Stimulated activated CD8-positive, alpha-beta memory T cell treated with anti-CD3 and anti-CD28 coated beads, Interleukin-15, amount 100 ng/mL, for 48 hours (primary cell): ENCODE measurements around the gene SESN3.
"Not testable (repeated sequence)": the region's sequence is repeated elsewhere in the genome, so short reads cannot be mapped to it uniquely, and the experiment has no call there.

Experiments used
- DNase-seq, 2 donors: peaks; one replicate each; pipeline ENCODE4 v3.0.0-alpha.2; 2020; ENCODE audit warnings: low read depth in 2 of 2

SESN3 gene

DNA sequence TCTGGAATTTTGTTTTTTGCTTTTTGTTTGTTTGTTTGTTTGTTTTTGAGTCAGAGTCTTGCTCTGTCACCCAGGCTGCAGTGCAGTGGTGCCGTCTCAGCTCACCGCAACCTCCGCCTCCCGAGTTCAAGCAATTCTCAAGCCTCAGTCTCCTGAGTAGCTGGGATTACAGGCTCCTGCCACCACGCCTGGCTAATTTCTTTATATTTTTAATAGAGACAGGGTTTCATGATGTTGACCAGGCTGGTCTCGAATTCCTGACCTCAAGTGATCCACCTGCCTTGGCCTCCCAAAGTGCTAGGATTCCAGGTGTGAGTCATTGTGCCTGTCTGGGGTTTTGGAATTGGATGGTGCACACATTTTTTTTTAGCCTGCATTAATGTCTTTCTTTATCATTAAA is 20.9 kb upstream of the SESN3 start:
- not testable (repeated sequence) for DNase-seq

DNA sequence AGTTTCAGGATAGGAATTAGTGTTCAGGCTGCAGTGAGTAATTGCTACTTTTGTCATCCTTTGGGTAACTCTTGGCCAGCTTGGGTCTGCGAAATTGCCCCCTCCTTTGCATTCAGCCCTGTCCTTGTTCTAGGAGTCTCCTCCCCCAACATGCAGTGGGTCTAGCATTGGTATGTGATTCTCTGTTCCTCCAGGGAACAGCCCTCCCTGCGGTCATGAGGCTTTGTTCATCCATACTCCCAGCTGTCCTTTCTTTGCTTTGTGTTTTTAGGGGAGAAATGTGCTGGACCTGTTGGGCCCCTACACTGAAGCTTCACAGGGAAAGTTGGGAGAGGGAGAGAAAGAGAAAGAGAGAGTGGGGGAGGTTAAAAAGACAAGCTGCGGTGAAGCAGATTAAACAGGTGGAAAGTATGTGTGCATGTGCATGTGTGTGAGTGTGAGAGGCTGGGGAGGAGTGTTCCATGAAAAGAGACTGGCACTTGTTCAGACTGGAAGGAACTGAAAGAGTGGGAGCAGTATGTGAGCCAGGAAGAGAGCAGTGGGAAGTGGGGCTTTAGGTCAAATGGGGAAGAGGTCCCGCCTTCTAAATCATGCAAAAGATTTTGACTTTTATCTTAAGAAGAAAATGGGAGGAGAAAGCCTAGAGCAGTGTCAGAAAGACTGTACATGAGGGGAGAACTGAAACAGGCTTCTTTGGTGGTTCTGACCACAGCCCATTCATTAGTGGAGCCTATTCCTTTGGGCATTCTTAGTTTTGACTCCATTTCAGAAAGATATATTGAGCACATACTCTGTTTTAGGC is 17.9 kb upstream of the SESN3 start:
- DNase-seq = no peak

DNA sequence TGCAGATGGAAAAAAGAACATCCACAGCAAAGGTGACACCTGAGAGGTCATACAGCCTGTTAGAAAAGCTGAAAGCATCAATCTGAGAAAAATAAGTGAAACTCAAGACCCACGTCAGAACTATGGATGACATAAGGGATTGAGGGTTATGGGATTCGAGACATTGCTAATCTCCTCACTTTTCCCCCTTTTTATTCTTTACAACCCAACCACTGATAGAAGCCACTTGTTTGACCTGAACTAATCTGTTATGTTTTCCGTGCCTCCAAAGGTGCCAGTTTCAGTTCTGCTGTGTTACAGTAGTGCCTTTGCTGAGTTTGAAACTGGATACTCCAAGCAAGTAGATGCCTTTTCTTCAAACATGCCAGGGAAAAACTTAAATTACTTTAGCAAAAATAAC is 16.9 kb upstream of the SESN3 start:
- DNase-seq = no peak

DNA sequence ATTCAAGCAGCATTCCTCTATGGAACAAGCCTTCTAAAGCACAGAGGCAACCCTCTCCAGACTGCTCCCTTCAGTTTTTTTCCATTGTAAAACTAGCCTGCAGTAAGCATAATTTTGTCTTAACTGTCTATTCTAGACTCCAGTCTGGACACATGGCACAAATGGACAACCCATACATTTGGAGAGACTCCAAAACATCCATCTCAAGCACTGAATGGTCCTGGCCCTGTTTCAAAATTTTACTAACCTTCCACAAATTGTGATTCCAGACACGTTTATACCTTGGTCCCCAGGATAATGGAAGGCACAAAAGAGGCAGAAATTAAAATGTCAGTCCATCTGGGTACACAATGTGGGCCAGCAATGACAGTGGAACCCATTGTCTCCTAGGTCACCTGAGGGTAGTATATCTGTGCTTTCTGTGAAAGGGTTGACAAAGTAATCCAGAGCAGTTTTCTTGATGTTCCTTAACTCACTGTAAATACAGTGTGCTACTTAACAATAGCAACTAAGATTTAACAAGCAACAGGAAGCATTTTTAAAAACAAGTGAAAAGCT is 16.2 kb upstream of the SESN3 start:
- DNase-seq = no peak

DNA sequence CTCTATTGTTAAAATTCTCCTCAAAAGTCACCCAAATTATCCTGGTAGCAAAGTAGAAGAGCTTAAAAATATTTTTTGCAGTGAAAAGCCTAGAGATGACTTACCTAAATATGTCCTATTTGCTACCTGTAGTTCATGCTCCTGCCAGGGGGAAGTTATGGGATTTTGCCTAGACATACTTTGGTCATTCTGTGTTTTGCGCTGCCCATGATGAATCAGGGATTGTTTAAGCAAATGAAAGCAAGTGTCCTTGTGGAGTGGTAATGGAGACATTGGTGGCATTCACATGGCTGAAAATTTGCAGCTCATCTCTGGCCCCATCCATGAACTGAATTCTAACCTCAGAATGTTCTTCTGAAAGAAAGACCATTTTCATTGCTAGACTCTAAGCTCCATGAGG is 14.6 kb upstream of the SESN3 start:
- DNase-seq = no peak

DNA sequence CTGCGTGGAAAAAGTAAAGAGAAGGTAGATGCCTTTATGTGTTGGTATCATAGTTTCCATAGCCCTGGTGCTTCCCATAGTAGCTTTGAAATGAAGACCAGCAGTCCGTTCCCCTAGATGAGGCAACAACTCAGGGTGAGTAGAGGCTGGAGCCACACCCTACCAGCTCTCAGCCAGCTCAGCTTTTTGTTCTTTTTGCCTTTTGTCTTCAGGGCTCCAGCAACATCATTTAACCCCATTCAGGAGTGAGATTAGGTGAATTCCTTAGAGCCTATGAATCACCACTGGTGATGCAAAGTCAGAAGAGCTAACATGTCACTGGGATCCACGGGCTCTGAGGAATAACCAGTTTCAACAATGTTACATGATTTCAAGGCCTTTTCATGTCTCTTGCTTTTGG is 14.0 kb upstream of the SESN3 start:
- DNase-seq = no peak

DNA sequence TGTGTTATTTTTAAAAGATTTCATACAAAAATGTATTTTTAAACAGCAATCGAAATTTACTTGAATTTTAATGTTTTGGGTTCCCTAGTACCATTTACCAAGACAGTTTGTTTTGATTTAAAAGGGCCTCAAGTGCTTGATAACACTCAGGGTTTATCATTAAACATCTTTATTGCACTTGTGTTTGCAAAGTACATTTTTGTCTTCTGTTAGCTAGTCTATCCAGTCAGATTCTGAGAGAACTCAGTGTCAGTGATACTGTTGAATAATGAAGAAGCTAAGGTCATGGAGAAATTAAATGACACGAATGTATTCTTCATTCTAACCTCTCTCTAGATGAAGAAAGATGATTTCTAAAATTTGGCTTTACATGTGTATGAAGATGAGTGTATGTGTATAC is 12.7 kb upstream of the SESN3 start:
- no peak for DNase-seq

DNA sequence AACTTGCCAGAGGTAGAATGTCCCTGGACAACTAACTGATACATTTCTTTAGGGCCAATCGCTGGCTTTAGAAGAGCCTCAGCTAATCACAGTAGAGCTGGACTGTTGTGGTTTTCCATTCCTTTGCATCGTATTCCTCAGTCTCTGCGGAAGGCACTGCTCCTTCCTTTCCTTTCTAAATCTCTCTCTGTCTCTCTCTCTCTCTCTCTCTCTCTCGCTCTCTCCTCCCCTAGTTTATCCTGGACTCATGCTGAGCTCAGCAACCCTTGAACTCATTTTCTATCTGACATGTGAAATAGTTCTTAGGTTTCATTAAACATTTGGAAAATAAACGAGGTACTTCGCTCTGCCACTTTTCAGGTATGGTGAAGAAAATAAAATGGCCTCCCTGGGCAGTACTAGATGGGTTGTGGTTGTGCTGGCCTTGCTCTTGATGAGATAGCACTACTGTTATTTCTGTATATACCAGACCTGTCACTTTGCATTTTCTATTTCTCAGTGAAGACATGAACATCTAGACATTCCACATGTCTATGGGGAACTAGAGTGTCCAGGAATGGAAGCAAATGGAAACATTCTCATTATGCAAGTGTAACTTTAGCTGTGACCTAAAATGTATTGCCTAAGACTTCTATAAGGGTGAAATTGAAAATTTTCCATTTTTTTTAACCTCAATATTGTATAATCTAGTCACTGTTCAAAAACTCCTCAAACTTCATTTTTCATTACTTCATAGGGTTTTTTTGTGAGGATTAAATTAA is 12.0 kb upstream of the SESN3 start:
- no peak for DNase-seq

DNA sequence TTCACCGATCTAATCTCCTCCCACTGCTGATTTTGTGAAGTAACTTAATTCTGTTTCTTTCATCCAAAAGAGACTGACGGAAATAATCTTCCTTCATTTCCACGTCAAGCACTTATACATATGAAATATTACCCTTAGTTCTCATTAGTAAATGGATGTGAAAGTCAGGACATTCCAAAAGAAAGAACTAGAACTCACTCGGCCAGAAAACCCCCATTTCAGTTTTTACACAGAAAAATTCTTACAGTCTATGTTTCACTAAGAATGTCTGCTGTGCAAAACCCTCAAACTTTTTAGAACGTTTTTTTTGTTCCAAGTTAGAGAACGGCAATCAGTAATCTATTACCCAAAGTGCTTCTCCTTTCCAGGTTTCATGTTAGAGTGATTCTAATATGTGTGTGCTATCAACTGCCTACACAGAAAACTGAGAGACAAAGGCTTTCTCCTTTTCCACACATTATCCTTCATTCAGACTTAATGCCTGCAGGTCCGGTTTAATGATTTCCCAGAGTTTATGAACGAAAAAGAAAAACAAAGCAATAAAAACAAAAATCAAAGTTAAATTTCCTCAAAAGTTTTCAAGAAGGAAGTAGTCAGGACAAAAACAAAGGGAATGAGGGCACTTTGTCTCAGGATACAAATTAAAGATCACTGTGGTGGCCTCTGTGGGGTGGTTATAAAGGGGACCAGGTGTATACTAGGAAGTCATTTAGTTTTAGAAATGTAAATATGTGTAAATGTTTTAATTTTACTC is 11.3 kb upstream of the SESN3 start:
- no peak for DNase-seq

DNA sequence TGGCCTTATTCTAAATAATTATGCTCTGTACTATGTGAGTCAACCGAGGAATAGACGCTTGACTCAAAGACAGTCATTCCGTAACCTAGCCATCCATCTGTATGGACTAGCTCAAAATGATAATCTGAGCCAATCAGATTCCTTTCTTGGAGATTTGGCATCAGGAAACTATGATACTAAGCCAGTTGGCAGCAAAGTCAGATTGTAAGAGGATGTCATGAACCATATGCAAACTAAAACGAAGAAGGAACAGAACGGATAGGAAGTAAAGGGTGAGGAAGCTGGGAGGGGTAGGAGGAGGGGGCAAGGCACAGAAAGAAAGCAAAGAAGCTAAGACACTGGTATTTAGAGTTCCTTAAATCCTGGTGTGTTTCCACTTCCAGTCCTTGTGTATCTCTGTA is 10.7 kb upstream of the SESN3 start:
- no peak for DNase-seq

DNA sequence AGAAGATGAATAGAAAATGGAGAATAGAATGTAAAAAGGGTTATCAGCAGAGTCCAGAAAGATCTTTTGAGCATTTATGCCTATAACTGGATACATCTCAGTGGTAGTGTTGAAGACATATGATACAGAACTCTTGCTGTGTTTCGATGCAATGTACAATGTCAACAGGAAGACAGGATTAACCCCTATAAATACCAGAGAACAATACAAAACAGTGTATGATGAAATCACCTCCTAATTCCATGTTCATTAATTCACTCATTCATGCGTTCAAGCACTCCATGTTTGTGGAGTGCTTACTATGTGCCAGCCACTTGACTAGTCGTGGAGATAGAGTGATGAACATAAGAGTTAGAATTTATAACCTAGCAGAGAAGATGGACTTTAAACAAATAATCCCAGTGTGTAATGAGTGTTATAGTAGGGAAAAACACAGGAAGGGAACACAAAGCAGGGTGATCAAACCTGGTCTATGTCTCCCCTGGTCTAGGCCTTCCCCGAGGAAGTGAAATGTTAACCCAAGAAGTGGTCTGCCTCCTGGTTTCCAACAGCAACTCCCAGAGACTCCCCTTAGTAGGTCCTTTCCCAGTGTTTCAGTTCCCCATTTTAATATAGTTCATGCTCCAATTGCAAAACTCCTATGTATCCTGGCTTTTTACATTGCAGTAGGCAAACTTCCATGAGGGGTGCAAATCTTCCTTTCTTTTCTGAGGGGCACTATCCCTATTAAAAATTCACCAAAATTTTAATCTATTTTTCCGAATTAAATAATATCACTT is 9.1 kb upstream of the SESN3 start:
- no peak for DNase-seq

DNA sequence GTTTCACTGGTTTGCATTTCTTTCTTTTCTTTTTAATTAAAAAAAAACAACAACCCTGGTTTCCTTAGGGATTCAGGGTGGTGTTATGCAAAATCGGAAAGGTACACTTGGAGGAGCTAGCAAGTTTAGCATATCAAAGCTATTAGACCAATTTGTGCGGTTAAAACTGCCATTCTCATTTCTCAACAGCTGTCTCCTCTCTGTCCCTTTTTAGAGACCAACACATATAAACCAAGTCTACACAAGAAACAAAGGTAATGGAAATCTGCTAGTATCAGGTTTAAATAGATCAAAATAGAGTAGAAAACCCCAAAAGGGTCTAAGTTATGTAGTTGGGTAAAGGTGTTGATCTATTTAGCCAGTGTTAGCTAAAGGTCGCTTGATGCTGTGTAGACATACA is 1.7 kb upstream of the SESN3 start:
- DNase-seq = no peak

DNA sequence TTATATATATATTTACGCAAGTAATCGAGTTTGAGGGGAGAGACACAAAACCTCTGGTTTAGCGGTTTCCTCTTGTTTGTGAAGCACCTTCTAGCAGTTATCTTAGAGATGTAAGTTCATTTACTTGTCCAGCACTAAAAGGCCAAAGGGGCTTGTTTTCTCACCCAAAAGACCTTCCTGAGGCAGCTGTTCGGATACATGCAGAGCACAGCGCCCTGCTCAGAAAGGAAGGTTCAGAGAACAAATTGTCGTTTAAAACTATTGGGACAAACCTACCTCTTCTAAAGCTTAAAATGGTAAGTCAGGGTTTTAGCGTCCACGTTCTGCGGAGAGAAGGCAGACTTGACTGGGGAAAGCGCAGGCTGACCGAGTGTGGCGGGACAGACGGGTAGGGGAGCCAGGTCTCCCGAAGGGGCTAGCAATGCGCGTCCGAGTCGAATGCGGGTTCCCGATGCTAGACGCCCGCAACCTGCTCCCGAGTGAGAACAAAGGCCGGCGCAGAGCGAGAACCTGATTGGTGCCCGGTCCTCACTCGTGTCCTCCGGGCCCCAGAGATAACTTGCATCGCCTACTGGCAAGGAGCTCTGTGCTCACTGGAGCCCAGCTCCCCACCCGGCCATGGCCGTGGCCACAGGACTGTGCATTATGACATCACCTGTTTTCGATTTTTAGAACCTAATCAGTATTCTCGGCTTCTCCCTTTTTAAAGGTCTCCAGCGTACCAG is 1.0 kb upstream of the SESN3 start:
- DNase-seq = peak in 1 of 2 donors; percentile 50

DNA sequence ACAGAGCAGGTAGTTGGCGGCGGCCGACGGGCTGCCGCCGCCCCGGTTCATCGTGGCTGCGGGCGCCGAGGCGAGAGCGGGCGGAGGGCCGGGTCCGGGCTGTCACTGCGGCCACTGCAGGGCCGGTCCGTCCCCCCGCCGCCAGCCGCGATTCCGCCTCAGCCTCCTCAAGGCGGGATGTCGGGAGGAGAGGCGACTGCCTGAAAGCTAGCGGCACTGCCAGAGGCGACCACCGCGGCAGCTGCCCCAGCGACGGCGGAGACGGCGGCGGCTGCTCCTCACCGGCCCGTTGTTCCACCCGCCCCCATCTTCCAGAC is 234 bp downstream of the SESN3 start:
- no peak for DNase-seq

DNA sequence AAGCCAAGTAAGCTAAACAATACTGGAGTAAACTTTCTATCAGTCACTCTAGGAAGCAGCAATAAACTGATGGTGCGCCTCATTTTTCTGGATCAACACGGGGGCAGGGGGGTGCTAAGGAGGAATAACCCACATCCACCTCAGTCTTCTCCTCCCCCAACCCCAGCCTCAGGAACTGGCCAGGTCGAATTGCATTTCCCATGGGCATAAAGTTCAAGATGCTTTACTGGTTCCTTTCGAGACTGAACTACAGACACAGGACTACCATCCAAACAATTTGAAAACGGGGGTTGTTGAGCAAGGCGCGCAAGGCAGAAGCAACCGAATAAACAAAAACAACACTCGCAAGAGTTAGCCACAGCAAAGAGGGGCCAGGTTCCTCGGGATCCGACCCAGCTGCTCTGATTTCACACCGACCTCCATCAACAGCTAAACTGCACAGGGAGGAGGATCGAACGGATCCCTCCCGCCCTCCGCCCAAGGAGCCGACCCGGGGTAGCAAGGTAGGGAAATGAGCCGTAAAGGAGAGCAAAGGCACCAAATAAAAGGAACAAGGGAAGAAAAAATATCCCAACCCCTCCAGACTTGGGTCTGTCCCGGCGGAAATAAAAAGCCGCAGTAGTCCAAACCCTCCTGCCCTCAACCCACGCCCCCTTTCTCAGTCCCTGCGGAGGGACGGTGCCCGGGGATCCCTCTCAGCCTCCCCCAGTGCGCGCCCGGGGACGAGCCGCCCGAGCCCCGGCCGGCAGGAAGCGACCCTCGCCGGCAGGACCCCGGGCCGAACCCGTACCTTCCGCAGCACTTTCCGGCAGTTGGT is 801 bp downstream of the SESN3 start:
- peak in 1 of 2 donors; percentile 8 for DNase-seq

DNA sequence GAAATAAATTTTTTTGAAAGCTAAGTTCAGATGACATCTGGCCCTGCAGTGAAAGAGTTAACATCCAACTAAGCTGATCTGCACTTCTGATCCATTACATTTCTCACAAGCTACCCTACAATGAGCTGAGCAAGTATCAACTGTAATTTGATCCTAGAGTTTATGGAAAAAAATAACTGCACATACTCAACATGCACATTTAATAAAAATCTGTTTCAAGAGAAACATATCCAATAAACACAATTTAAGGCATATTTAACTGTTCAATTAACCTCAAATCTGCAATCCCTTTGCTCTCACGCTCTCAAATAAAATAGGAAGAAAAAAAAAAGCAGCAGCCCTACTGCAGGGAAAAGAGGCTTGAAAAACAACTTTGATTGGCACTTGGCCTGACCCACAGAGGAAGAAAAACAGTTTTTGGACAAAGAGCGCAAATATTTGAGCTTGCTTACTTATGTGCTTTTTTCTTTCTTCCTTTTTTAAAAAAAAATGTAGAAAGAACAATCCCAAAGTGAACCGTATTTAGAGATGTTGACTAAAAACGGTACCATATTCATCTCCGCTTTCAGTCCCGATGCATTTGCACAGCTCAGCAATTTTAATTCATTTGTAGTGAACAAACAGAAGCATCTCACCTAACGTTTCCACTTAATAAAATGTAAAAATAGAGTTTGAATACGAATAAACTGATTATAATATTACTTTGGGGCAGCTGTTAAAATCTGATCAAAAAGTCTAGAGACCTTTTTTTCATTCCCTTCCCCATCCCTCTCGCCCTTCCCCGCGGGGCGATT is 1.6 kb downstream of the SESN3 start:
- no peak for DNase-seq

DNA sequence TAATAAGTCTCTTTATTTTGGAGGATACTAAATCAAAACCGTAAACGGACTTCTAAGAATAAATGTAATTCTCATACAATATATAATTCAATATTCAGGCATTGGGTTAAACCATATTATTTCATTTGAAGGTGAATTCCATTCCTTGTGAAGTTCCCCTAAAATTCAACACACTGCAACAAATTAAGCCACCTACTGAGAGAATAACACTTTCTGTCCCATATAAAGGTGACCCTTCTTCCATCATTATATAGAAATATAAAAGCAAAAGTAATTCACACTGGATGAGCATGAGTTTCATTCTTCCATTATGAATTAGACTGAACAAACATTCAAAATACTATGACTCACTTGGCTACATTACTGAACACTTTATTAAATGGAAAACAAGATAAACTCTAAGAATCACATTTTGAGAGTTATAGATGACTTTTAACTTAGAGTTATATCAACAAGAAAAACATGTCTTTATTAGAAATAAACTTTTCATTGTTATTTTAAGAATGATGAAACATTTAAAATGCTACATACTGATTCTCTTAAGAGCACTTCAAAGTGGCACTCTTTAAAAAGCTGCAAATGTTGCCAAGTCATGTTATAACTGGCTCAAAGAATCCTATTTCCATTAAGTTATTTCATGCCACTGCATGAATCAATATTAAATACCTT is 2.8 kb downstream of the SESN3 start:
- DNase-seq = no peak

DNA sequence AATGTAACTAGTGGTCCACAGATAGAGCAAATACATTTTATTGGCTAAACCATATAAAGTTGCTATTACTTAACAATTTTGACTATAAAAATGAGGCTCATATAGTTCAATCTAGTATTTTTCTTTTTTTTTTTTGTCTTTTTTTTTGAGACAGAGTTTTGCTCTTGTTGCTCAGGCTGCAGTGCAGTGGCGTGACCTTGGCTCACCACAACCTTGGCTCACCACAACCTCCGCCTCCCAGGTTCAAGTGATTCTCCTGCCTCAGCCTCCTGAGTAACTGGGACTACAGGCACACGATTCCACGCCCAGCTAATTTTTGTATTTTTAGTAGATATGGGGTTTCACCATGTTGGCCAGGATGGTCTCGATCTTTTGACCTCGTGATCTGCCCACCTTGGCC is 3.9 kb downstream of the SESN3 start:
- not testable (repeated sequence) for DNase-seq

DNA sequence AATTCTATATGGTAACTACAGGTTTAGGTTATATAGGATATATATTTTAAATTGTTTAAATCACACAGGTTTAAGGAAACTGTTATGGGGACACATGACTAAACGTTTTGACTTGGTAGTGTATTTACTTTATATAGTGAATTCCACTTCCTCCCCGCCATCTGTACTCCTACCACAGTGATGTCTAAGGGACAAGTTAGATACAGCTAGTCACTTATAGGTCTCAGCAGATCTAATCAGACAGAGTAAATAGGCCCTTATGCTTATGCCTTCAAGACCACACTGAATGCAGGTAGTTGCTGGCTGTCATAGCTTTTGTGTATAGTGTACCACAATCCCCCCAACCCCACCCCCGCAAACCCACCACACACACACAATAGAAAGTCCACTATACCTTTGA is 8.2 kb downstream of the SESN3 start:
- DNase-seq = no peak
